HG03571 (cell line): Measurements from ENCODE around the gene NUDC.
"Not testable (repeated sequence)": the region's sequence is repeated elsewhere in the genome, so short reads cannot be mapped to it uniquely, and the experiment has no call there.

Experiments
- ATAC-seq: cut with Tn5 transposase; IDR thresholded peaks from one replicate; pipeline ENCODE4 v1.9.1; 2021; ENCODE audit not compliant: unreplicated experiment

NUDC gene

DNA sequence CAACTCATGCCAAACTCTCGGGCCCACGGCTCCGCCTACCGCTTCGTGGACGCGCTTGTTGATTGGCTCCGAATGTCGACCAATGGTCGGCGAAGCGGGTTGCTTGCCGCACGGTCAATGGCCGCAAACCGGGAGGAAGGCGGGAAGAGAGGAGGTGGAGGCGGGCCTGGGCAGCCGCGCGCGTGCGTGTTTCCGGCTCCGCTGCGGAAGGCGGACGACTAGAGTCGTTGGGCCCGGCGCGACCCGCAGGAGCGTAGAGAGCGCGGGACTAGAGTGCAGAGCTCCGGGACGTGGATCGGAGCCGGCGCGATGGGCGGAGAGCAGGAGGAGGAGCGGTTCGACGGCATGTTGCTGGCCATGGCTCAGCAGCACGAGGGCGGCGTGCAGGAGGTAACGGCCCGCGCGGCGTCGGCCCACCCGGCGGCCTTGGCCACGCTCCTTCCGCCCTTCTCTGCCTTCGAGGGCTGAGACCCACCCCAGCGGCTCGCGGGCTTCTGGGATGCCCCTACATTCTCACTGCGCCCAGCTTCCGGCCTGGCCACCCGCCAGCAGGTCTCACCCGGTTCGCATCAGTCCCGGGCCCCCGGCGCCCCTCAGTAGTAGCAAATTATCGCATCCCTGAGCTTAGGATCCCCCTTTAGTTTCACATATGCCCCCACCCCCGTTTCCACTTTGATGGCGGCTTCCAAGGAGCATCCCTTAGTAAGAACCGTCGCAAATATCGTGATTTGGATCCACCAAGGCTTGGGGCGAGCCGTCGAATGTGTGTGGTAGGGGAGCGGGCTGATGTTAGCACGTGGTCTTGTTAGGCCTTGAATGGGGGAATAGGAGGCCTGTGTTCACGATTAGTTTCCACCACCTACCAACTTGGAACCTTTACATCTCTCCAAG is at the start of gene NUDC:
Gene NUDC (plus strand): TSS at position 204 of the 891 bp plus-strand sequence. CDS start 106 bp downstream, at position 310.
- ATAC-seq = peak; percentile 92

DNA sequence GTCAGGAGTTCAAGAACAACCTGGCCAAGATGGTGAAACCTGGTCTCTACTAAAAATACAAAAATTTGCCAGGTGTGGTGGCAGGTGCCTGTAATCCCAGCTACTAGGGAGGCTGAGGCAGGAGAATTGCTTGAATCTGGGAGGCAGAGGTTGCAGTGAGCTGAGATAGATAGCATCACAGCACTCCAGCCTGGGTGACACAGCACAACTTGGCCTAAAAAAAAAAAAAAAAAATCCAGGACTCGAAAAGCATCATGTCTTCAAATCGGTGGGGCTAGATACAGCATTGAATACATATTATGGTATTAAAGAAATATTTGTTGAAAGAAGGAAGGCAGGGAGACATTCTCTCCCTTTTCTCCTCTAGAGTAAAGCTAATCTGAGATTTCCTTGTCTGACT is 48.4 kb upstream of the NUDC start:
- not testable (repeated sequence) for ATAC-seq

DNA sequence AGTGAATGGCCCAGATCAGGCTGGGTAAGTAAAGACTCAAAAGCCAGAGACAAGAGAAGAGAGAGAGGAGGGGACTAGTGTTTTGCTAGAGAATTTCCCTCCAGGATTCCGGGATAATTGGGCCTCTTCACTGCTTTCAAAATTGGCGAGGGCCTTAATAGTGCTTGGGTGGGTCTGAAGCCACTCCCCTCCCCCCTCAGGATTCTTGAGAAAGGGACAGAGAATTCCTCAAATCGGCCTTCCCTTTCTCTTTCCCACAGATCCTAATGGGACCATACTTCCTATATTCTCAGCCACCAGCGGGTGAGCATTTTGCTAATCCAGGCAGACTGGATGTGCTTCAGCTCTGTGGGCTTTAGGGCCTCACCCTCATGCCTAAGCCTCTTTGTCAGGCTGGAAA is 46.6 kb upstream of the NUDC start:
- no peak for ATAC-seq

DNA sequence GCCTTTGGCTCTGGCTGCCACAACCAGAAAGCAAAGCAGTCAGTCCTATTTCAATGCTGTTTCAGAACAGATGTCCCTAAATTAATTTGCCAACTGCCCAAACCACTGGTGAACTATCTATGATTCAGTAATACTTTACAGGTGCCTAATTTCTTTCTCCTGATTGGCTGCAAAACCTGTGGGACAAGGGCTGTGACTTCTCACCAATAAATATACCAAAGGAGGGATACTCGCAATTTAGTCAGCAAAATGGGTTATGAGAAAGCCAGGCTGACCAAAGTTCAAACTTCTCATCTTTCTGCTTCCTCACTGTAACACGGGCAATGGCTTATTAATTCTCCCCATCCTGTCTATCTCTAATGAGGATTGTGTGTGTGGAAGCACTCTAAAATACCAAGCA is 44.2 kb upstream of the NUDC start:
- ATAC-seq = no peak

DNA sequence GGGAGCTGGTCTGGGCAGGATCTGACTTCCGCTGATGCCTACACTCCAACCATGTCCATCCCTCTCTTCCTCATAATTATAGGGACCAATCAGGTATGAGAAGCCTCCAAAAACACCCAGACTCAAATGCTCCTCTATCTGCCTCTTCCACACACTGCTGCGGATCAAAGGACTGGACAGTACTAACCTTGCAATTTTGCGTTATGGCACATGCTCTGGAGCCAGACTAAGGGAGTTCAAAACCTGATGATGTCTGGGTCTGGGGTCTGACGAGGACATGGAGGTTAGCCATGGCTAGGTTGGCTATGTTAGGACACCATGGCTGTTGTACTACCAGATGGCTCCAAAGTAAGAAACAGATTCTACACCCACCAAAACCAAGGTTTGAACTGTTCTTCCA is 41.8 kb upstream of the NUDC start:
- no peak for ATAC-seq

DNA sequence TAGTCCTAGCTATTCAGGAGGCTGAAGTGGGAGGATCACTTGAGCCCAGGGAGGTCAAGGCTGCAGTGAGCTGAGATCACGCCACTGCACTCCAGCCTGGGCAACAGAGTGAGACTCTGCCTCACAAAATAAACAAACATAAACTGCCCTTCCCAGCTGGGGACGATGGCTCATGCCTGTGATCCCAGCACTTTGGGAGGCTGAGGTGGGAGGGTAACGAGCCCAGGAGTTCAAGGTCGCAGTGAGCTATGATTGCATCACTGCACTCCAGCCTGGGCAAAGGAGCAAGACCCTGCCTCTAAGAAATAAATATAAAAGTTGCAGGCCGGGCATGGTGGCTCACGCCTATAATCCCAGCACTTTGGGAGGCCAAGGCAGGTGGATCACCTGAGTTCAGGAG is 39.9 kb upstream of the NUDC start:
- ATAC-seq = not testable (repeated sequence)

DNA sequence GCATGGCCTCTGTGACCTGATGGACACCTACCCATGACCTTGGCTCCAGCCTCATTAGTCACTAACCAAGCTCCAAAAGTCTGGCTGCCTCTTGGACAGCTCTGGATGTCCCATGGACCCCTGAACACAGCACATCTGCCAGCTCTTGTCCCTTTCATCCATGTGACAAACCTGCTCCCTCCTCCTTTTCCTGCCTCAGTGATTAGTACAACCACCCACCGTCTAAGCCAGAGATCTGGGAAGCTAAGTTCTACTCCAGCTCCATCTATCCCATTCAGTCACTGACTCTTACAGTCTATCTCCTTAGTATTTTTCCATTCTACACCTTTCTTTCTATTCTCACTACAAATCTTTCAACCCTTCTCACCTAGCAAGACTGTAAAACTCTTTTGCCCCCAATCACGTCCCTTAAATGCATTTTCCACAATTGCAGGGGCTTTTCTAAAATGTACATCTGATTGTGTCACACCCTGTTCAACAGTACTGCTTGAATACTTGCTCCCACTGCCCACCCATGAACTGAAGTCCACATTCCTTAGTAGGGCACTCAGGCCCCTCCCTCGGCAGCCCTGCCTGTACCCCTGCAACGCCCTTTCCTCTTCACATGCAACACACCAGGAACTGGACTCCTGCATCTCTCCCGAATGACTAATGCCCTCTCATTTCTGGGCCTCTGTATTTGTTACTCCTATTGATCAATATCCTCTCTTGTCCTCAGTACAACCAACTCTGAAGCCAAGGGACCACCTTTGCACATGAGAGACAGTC is 38.7 kb upstream of the NUDC start:
- no peak for ATAC-seq

DNA sequence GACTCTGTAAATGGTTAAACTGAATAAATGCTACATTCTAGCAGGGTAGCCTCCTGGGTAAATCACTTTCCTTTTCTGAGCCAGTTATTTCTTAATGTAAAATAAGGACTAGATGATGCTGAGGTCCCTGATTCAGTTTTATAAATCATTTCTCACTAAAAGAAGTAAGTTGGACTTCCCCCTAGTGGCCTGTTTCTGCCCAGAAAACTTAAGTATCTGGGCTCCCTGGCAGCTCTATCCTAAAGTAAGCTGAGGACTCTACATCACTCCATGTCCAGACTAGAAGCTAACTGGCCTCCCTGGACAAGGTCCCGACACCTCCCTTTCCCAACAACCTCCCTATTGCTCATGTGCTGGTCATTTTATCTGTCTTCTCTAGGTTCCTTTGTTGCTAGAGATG is 34.4 kb upstream of the NUDC start:
- no peak for ATAC-seq

DNA sequence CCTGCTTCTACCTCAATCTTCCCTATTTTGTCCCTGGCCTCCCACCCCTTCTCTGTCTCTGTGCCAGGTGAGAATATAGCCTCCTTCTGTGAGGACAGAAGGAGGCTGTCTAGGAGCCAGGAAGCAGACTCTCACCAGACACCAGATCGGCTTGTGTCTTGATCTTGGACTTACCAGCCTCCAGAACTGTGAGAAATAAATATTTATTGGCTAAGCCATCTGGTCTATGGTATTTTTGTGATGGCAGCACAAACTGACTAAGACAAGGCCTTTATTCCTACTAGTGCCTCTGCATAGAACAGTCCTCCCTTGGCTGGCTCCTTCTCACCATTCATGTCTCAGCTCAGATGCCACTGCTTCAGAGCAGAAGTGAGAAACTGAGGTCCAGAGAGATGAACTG is 33.3 kb upstream of the NUDC start:
- no peak for ATAC-seq

DNA sequence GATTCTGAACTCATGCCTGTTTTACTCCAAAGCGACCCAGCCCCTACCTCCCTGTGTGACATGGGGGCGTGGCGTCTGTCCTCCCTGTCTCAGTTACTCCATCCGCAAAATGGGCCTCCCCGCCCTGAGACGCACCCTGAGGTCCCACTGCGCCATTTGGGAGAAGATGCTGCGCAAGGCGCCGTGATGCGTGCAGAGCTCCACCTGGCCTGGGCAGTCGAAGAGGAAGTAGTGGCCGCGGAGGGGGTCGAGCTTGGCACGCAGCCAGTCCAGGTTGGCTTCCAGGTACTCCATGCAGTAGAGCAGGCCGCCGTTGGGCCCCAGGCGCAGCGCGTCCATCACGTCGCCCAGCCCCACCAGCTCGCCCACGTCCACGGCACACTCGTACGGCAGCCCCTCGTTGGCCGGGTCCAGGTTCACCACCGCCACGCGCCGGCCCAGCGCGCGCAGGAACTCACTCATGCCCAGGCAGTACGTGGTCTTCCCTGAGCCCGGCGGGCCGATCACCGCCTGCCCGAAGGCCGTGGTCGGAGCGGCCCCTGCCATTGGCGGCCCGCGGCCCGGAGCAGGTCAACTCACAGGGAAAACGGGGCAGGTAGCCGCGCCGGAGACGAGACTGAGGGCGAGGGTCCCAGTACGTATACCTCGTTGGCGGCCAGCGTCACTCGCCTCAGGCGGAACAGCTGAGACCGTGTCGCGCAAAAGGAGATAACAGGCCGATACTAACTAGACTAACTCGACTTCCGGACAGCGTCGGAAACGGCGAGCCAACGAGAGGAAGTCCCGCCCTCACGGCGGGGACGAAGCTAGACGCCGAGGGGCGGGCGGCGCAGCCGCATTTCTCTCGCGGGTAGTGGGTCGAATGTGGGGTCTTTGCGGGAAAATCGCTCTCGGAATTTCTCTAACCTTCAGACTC is 31.7 kb upstream of the NUDC start, which contains the start of gene GPN2:
Gene GPN2 (minus strand): TSS at position 733 of the 916 bp plus-strand sequence. CDS start 187 bp downstream, at position 546.
- ATAC-seq = peak; percentile 82

DNA sequence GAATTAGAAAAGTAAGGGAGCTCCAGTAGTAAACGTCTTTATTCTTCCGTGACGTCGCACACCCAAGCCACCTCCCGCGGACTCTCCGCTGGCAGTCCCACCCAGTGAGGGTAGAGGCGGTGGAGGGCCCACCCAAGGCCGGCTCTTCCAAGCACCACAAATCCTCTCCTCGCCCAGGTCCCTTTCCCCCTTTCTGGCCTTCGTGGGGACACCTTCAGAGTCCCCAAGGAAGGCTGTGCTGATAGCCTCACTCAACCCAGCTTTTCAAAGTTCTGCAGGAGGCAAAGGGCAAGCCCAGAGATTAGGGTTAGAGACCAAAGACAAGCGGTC is 31.1 kb upstream of the NUDC start:
- peak; percentile 26 for ATAC-seq

DNA sequence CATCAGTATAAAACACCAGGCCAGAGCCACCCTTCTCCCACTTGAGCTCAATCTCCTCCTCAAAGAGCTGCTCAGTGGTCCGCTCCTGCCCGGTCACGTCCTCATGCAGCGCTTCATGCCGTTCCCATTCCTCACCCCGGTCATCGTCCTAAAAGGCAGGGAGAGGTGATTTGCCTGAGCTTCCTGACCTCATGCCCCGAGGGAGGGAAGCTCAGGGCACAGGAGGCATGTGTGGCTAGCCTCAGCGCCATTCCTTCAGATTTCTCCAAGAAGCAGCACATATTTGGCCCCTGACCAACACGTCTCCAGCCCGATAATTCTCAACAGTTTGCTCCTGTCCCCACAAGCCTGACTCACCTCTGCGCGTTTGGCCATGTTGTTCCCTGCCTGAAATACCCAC is 27.3 kb upstream of the NUDC start:
- ATAC-seq = no peak

DNA sequence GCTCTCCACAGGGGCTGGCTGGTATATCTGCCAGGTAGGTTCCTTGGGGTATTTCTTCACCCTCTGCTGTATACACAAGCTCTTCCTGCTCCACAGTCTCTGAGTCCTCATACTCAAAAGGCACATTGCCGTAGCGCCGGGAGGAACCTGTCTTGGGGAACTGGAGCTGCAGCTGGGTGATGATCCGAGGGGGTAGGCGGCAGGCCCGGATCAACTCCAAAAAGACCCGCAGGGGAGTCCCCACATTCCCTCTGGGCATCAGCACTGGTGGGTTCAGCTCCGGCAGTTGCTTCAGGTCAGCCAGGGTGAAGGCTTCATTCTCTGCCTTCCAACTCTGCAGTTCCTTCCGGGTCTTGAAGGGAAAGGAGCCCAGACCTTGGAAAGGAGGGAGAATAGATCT is 24.2 kb upstream of the NUDC start:
- no peak for ATAC-seq

DNA sequence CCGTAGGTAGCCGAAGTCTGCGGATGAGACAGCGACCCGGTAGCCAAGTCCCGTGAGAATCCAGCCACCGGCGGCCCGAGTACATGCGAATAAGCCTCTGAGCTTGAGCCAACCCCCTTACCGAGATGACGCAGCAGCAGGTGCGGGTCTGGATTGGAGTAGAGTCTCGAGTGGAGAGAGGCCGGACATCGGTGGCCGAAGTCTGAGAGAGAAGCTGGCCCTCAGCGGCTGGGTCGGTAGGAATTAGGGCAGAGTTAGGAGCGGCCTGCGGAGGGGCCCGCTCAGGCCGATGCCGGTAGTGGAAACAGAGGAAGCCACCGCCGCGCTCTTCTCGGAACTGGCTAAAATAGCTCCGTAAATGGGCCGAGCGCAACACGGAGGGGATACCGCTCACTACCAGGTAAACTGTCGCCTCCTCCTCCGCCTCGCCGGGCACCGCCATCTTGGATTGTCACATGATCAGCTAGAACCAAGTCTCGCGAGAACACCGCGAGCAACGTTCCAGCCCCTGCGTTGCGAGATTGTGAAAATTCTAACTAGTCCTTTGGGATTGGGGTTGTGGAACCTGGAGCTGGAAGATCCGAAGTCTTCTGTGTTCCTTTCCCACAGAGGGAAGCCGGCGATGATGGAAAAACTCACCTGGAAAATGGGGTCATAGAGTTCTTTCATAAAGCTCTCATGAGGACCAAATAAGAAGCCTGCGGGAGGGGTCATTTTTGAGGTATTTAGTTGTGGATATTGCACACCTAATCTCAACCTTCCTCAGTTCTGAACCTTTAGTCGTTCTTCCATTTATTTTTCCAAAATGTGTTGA is 21.3 kb upstream of the NUDC start, which contains the start of gene GPATCH3:
Gene GPATCH3 (minus strand): TSS at position 467 of the 814 bp plus-strand sequence. CDS start 25 bp downstream, at position 442.
- peak; percentile 75 for ATAC-seq

DNA sequence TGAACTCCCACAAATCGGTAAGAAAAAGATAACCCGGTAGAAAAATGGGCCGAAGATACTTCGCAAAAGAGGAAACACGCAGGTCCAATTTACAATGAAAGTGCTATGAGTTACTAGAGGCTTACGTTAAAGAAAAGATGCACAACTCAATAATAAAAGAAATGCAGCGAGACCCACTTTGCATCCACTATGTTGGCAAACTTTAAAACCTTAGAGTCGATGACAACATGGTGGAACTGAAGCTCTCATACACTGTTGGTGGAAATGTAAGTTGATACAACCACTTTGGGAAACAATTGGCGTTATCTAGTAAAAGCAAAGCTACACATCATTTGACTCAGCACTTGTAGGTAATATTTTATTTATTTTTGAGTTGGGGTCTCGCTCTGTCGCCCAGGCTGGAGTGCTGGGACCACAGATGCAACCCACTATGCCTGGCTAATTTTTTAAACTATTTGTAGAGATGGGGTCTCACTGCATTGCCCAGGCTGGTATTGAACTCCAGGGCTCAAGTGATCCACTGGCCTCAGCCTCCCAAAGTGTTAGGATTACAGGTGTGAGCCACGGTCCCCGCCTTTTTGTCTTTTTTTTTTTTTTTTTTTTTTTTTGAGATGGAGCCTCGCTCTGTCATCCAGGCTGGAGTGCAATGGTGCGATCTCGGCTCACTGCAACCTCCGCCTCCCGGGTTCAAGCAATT is 20.6 kb upstream of the NUDC start:
- ATAC-seq = no peak

DNA sequence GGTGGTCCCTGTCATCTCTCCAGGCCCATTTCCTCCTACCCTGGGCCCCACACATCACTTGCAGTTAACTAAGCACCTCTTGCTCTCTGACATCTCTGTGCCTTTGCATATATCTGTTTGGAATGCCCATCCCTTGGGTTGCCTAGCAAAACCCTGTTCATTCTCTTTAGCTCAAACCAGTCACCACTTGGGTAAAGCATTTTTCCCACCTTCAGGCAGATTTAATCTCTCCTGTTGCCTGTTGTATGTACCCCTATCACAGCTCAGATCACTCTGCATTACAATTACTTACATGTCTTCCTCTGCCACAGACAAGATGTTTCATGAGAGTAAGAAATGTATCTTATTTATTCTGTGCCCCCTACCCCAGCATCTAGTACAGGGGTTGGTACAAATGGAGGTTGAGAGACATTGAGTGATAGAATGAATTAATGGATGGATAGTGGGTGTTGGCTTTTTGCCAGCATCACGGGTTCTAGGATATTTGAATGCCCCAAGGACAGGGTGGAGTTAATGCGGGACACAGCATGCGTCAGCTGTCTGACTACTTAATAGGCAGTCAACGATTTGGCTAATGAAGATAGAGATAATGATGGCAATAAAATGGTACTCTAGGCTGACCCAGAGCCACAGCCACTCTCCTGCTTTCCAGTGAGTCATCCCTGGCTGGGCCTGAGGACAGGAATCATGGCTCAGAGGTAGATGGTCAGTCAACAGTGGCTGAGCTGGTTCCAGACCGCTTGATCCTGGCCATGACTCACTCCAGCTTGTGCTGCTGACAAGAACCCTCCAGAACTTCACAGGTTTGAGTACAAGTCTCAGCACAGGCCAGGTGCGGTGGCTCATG is 14.2 kb upstream of the NUDC start:
- no peak for ATAC-seq

DNA sequence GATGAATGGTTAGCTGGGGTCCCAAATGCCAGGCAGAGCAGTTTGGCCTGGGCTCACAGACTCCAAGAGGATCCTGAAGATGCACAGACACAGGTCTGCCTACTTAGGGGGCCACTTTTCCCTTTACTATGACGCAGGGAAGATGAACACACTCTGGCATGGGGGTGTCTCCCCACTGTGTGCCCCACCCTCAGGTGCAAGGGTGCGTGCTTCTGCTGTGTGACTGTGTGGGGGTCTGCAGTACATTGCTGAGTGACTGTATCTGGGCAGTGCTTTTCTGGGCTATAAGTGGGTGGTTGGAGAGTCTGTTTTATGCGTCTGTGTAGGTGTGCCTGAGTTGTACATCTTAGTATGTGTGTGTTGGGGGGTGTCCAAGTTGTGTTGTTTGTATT is 11.6 kb upstream of the NUDC start:
- no peak for ATAC-seq

DNA sequence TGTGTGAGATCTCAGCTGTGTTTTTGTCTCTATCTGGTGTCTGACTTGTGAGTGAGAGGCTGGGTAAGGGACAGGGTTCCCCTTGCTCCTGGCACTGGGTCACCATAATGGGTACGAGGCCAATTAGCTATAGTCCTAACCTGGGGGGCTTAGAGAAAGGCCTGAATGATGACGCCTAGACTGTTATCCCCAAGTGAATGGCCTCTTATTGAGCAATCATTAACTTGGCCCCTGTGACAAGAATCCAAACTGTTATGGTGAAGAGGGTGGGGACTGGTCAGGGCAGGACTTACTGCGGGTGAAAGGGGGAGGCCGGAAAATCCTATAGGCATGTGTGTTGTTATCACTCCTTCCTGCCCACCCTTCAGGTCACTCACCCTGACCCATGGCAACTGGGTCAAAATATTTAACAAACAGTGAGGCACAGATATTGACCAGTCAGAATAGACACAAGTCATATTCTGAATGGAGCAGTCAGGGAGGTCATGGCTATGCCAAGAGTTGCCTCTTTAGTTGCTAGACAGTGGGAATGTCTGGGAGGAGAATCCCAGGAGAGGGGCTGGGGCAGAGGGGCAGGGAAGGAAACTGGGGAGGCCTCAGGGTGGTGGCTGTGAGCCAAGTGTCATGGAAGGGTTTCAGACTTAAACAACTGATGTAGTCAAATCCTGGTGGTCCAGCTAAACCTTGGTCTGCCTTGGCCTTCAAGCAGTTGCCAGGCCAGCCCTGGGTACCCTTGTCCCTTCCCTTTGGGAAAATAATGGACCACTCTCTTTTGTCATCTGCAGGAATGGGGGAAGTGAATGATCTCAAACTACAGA is 11.0 kb upstream of the NUDC start:
- ATAC-seq = no peak
